ENCODE results near the gene CCDC33.

The CCDC33 gene

GRCh38 chr15:74369084-74369745 is 133.1 kb downstream of the CCDC33 start:
- DNase-seq, result no peak

GRCh38 chr15:74369756-74370155 is 133.6 kb downstream of the CCDC33 start:
- no peak for DNase-seq

GRCh38 chr15:74370471-74370870 is 134.3 kb downstream of the CCDC33 start:
- DNase-seq, result no peak

- no peak for DNase-seq
Measured at GRCh38 chr15:74373056-74373650, 137.0 kb downstream of the CCDC33 start.

GRCh38 chr15:74373731-74374647 is 137.9 kb downstream of the CCDC33 start:
- DNase-seq, result peak; percentile 74

GRCh38 chr15:74374648-74375302 is 138.6 kb downstream of the CCDC33 start:
- no peak for DNase-seq

- peak; percentile 33 for DNase-seq
Measured at GRCh38 chr15:74375303-74375693, 139.2 kb downstream of the CCDC33 start.

- no peak for DNase-seq
Measured at GRCh38 chr15:74376226-74376625, 140.1 kb downstream of the CCDC33 start.

- no peak for DNase-seq
Measured at GRCh38 chr15:74376825-74377581, 140.9 kb downstream of the CCDC33 start.

GRCh38 chr15:74377831-74378766 is 142.0 kb downstream of the CCDC33 start:
- no peak for DNase-seq

- no peak for DNase-seq
Measured at GRCh38 chr15:74378848-74379247, 142.7 kb downstream of the CCDC33 start.

- no peak for DNase-seq
Measured at GRCh38 chr15:74380361-74381189, 144.4 kb downstream of the CCDC33 start.

GRCh38 chr15:74381190-74381453 is 145.0 kb downstream of the CCDC33 start:
- no peak for DNase-seq

GRCh38 chr15:74381481-74381880 is 145.4 kb downstream of the CCDC33 start:
- no peak for DNase-seq

GRCh38 chr15:74382004-74382816 is 146.1 kb downstream of the CCDC33 start:
- DNase-seq, result peak; percentile 24

GRCh38 chr15:74383286-74383685 is 147.2 kb downstream of the CCDC33 start:
- no peak for DNase-seq

GRCh38 chr15:74383695-74384565 is 147.8 kb downstream of the CCDC33 start:
- no peak for DNase-seq

GRCh38 chr15:74384566-74384880 is 148.4 kb downstream of the CCDC33 start:
- no peak for DNase-seq

Measured in NCI-H748 treated with DMSO at 0.1 percent for 48 hours (cell line).